ENCODE results near the gene OR2T8.

OR2T8 gene

GRCh38 chr1:247905181-247905580 lies 14.9 kb upstream of the OR2T8 start:
- TF ChIP-seq, protein P1, sequence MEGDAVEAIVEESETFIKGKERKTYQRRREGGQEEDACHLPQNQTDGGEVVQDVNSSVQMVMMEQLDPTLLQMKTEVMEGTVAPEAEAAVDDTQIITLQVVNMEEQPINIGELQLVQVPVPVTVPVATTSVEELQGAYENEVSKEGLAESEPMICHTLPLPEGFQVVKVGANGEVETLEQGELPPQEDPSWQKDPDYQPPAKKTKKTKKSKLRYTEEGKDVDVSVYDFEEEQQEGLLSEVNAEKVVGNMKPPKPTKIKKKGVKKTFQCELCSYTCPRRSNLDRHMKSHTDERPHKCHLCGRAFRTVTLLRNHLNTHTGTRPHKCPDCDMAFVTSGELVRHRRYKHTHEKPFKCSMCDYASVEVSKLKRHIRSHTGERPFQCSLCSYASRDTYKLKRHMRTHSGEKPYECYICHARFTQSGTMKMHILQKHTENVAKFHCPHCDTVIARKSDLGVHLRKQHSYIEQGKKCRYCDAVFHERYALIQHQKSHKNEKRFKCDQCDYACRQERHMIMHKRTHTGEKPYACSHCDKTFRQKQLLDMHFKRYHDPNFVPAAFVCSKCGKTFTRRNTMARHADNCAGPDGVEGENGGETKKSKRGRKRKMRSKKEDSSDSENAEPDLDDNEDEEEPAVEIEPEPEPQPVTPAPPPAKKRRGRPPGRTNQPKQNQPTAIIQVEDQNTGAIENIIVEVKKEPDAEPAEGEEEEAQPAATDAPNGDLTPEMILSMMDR (IDR thresholded peaks at IDR 0.05; ENCODE audit: control insufficient read depth, insufficient read depth, low read depth, low read length, missing control alignments), result no peak
- DNase-seq (ENCODE audit: low read depth), result no peak
- no peak overlapping the region for H3K4me3 ChIP-seq (ENCODE audit: control insufficient read depth, low read depth, low read length)

- no peak overlapping the region for H3K4me3 ChIP-seq (ENCODE audit: control insufficient read depth, low read depth, low read length)
- no peak for DNase-seq (ENCODE audit: low read depth)
- TF ChIP-seq, protein P1 (IDR thresholded peaks at IDR 0.05; ENCODE audit: control insufficient read depth, insufficient read depth, low read depth, low read length, missing control alignments), result no peak
Observed at GRCh38 chr1:247905910-247906503, 14.0 kb upstream of the OR2T8 start.

- no peak overlapping the region for H3K4me3 ChIP-seq (ENCODE audit: control insufficient read depth, low read depth, low read length)
- DNase-seq (ENCODE audit: low read depth), result no peak
Observed at GRCh38 chr1:247906504-247907047, 13.5 kb upstream of the OR2T8 start.

DNA sequence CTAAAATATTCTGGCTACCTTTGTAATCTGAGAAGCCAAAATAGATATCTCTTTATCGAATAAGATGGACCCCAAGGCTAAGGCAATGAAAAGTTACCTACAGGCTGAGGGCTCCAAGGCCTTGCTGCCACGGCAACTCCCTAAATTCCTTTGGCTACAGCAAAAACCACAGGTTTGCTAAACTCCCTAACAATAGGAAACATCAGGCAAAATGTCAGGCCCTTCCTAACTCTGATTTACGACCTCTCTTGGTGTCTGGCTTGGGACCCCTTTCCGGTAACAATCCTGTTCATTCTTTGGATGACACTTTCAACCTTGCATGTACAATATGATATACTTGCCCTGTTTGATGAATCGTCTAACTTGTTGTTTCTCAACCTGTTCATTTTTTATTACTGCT lies 11.3 kb upstream of the OR2T8 start:
- DNase-seq (ENCODE audit: low read depth), result no peak
- no peak overlapping the region for H3K4me3 ChIP-seq (ENCODE audit: control insufficient read depth, low read depth, low read length)
- TF ChIP-seq, protein P1 (IDR thresholded peaks at IDR 0.05; ENCODE audit: control insufficient read depth, insufficient read depth, low read depth, low read length, missing control alignments), result no peak

More at GRCh38 chr1:247906504-247907047, 13.5 kb upstream of the OR2T8 start:
- TF ChIP-seq, protein P1 (IDR thresholded peaks at IDR 0.05; ENCODE audit: control insufficient read depth, insufficient read depth, low read depth, low read length, missing control alignments), result no peak

- H3K4me3 ChIP-seq (ENCODE audit: control insufficient read depth, low read depth, low read length), result no peak overlapping the region
- TF ChIP-seq, protein P1 (IDR thresholded peaks at IDR 0.05; ENCODE audit: control insufficient read depth, insufficient read depth, low read depth, low read length, missing control alignments), result no peak
- DNase-seq (ENCODE audit: low read depth), result no peak
Observed at GRCh38 chr1:247913786-247914185, 6.3 kb upstream of the OR2T8 start.

DNA sequence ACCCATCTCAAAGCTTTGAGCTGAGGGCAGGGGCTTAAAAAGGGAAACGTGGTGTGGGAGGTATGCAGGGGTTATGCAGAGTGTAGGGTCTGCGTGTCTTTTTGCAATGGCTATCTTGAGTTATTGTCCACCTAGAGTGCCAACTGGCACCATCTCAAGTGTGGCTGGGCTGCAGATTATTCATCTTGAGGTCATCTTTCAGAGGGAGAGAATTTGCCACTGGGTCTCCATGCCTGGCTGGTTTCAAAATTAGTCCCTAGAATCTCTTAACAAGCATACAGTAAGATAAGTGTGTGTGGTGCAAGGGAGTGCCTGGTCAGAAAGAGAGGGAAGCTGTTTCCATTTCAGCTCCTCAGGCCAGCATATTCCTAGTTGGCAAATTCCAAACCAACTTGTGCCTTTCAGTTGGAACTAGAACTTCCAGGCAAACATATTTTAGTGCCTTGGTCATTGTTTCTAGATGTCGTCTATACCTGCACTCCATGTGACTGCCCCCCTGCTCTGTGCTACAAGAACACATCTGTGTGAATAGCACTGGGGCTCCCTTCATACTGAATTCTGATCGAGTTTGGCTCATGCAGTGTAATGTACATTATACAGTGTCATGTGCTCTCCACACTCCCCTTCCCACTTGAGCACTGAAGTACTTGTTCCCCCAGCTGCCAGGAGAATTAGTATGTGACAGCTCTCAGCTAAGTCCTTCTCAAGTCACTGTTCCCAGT lies 5.0 kb upstream of the OR2T8 start:
- TF ChIP-seq, protein P1 (IDR thresholded peaks at IDR 0.05; ENCODE audit: control insufficient read depth, insufficient read depth, low read depth, low read length, missing control alignments), result no peak
- H3K4me3 ChIP-seq (ENCODE audit: control insufficient read depth, low read depth, low read length), result no peak overlapping the region
- DNase-seq (ENCODE audit: low read depth), result no peak

Data from AG09309 (cell line).